ENCODE data around the gene KRTAP12-4.
"Not testable (repeated sequence)": the region's sequence is repeated elsewhere in the genome, so short reads cannot be mapped to it uniquely, and the experiment has no call there.

DNA sequence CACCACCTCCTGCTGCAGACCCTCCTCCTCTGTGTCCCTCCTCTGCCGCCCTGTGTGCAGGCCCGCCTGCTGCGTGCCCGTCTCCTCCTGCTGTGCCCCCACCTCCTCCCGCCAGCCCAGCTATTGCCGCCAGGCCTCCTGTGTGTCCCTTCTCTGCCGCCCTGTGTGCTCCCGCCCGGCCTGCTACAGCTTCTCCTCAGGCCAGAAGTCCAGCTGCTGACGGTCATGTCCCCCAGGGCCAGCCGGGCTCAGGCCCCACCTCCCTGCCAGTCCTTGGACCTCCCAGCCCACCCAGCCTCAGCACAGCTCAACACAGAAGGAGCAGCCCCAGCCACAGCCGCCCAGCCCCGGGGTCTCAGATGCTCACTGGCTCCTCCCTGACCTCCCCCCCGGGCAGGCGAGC, 26.6 kb downstream of the KRTAP12-4 start:
- TF ChIP-seq, protein P1, sequence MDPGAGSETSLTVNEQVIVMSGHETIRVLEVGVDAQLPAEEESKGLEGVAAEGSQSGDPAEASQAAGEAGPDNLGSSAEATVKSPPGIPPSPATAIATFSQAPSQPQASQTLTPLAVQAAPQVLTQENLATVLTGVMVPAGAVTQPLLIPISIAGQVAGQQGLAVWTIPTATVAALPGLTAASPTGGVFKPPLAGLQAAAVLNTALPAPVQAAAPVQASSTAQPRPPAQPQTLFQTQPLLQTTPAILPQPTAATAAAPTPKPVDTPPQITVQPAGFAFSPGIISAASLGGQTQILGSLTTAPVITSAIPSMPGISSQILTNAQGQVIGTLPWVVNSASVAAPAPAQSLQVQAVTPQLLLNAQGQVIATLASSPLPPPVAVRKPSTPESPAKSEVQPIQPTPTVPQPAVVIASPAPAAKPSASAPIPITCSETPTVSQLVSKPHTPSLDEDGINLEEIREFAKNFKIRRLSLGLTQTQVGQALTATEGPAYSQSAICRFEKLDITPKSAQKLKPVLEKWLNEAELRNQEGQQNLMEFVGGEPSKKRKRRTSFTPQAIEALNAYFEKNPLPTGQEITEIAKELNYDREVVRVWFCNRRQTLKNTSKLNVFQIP (CRISPR knock-in tag; IDR thresholded peaks at IDR 0.05; ENCODE audit: borderline replicate concordance, low read depth): not testable (repeated sequence)
- TF ChIP-seq PPARA (CRISPR knock-in tag; IDR thresholded peaks at IDR 0.05; ENCODE audit: borderline replicate concordance); RARB (CRISPR knock-in tag; IDR thresholded peaks at IDR 0.05); ARNTL (CRISPR knock-in tag; IDR thresholded peaks at IDR 0.05; ENCODE audit: borderline replicate concordance, low read depth); GLIS3 (CRISPR knock-in tag; IDR thresholded peaks at IDR 0.05): not testable (repeated sequence)
- TF ChIP-seq, protein P2, sequence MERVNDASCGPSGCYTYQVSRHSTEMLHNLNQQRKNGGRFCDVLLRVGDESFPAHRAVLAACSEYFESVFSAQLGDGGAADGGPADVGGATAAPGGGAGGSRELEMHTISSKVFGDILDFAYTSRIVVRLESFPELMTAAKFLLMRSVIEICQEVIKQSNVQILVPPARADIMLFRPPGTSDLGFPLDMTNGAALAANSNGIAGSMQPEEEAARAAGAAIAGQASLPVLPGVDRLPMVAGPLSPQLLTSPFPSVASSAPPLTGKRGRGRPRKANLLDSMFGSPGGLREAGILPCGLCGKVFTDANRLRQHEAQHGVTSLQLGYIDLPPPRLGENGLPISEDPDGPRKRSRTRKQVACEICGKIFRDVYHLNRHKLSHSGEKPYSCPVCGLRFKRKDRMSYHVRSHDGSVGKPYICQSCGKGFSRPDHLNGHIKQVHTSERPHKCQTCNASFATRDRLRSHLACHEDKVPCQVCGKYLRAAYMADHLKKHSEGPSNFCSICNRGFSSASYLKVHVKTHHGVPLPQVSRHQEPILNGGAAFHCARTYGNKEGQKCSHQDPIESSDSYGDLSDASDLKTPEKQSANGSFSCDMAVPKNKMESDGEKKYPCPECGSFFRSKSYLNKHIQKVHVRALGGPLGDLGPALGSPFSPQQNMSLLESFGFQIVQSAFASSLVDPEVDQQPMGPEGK (CRISPR knock-in tag; IDR thresholded peaks at IDR 0.05; ENCODE audit: borderline replicate concordance): not testable (repeated sequence)
- TF ChIP-seq, protein P3, sequence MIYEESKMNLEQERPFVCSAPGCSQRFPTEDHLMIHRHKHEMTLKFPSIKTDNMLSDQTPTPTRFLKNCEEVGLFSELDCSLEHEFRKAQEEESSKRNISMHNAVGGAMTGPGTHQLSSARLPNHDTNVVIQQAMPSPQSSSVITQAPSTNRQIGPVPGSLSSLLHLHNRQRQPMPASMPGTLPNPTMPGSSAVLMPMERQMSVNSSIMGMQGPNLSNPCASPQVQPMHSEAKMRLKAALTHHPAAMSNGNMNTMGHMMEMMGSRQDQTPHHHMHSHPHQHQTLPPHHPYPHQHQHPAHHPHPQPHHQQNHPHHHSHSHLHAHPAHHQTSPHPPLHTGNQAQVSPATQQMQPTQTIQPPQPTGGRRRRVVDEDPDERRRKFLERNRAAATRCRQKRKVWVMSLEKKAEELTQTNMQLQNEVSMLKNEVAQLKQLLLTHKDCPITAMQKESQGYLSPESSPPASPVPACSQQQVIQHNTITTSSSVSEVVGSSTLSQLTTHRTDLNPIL (CRISPR knock-in tag; IDR thresholded peaks at IDR 0.05; ENCODE audit: low read depth): not testable (repeated sequence)
